ENCODE data around the gene KLHL17.

GRCh38 chr1:927748-928147 is 32.6 kb upstream of the KLHL17 start:
- TF ChIP-seq EZH2 (IDR thresholded peaks at IDR 0.05; ENCODE audit: low read length, unreplicated experiment), result no peak
- TF ChIP-seq, protein P1, sequence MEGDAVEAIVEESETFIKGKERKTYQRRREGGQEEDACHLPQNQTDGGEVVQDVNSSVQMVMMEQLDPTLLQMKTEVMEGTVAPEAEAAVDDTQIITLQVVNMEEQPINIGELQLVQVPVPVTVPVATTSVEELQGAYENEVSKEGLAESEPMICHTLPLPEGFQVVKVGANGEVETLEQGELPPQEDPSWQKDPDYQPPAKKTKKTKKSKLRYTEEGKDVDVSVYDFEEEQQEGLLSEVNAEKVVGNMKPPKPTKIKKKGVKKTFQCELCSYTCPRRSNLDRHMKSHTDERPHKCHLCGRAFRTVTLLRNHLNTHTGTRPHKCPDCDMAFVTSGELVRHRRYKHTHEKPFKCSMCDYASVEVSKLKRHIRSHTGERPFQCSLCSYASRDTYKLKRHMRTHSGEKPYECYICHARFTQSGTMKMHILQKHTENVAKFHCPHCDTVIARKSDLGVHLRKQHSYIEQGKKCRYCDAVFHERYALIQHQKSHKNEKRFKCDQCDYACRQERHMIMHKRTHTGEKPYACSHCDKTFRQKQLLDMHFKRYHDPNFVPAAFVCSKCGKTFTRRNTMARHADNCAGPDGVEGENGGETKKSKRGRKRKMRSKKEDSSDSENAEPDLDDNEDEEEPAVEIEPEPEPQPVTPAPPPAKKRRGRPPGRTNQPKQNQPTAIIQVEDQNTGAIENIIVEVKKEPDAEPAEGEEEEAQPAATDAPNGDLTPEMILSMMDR (conservative IDR thresholded peaks at IDR 0.05; ENCODE audit: low read depth, low read length), result no peak
- no peak for TF ChIP-seq EZH2phosphoT487 (IDR thresholded peaks at IDR 0.05; ENCODE audit: borderline replicate concordance, low read length)

Data from PC-3 (cell line).